ENCODE results near the gene LY6G5C.

DNA sequence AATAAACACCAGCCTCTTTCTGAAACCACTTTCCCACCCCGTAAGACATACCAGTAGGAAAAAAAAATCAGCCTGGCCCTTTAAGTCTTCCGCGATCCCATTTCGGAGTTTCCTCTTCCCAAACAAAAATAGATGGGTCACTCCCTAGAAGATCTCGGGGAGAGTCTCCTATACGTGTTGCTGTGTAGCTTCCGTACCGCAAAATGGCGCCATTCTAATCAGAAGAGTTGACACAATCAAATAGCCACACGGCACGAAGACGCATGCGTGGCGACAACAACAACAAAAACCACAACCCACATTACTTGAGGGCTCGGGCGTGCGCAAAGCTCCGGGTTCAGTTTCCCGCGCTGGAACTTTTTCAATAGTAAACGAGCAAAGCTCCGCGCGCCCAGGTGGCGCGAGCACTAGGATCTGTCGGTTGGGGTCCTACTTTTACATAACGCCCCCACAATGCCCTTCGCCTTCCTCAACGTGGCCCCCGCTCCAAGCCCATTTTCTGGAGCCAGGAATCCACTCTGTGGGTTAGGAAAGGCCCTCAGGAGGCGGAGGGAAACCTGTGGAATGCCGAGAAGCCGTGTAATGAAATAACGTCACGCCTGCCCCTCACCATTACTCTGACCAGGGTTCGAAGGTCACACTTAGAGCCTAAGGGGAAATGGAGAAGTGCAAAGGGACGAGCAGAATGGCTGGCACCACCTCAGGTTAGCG lies 15.9 kb downstream of the LY6G5C start, which contains the start of gene GPANK1:
- TF ChIP-seq, protein P1, sequence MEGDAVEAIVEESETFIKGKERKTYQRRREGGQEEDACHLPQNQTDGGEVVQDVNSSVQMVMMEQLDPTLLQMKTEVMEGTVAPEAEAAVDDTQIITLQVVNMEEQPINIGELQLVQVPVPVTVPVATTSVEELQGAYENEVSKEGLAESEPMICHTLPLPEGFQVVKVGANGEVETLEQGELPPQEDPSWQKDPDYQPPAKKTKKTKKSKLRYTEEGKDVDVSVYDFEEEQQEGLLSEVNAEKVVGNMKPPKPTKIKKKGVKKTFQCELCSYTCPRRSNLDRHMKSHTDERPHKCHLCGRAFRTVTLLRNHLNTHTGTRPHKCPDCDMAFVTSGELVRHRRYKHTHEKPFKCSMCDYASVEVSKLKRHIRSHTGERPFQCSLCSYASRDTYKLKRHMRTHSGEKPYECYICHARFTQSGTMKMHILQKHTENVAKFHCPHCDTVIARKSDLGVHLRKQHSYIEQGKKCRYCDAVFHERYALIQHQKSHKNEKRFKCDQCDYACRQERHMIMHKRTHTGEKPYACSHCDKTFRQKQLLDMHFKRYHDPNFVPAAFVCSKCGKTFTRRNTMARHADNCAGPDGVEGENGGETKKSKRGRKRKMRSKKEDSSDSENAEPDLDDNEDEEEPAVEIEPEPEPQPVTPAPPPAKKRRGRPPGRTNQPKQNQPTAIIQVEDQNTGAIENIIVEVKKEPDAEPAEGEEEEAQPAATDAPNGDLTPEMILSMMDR (conservative IDR thresholded peaks at IDR 0.05), result no peak
- no peak for TF ChIP-seq EZH2 (IDR thresholded peaks at IDR 0.05; ENCODE audit: low read depth)

Measured in PC-9 (cell line).